Peyer's patch (tissue), 4 donors: ENCODE measurements around the gene FGF6. TPM values are rescaled to one million over a fixed set of nuclear protein-coding genes. Genes with fewer than 3 reads are reported as not detected.

Experiments used
- DNase-seq, 3 donors: peaks; one replicate each; pipeline ENCODE4 v3.0.0-alpha.2; 2017 to 2019
- H3K27ac ChIP-seq, 4 donors: fragments of 200-600 bp; sonication (generic); one replicate each; pipeline ENCODE4 v1.5.1; 2016 to 2019
- H3K27me3 ChIP-seq, 2 donors: fragments of 200-600 bp; sonication (generic); one replicate each; pipeline ENCODE4 v1.5.1; 2019
- H3K36me3 ChIP-seq, 3 donors: fragments of 200-600 bp; sonication (generic); one replicate each; pipeline ENCODE4 v1.5.1; 2016 to 2019
- H3K4me1 ChIP-seq, 4 donors: fragments of 200-600 bp; sonication (generic); one replicate each; pipeline ENCODE4 v1.5.1; 2016 to 2019
- H3K4me3 ChIP-seq, 4 donors: fragments of 200-600 bp; sonication (generic); 1 replicate in 3 of 4; 2 replicates in 1 of 4; pipeline ENCODE4 v1.5.1; 2016 to 2019; ENCODE audit warnings: mild to moderate bottlenecking in 1 of 4
- H3K9me3 ChIP-seq, 4 donors: fragments of 200-600 bp; sonication (generic); one replicate each; pipeline ENCODE4 v1.5.1; 2016 to 2019; ENCODE audit warnings: mild to moderate bottlenecking in 1 of 4
- POLR2A ChIP-seq, 2 donors: fragments of 450-650 bp; IDR thresholded peaks; one replicate each; pipeline ENCODE4 v1.5.1; 2017; ENCODE audit warnings: antibody characterized with exemption in 2 of 2, mild to moderate bottlenecking in 2 of 2, moderate library complexity in 2 of 2
- total RNA-seq, 4 donors: library from RNA; depleted of rRNA; stranded (reverse); fragments of >200 nt; gene quantifications; one replicate each; pipeline ENCODE4 v1.1.0, GENCODE V29; 2016
- TF ChIP-seq, protein P1 (sequence below), 6 experiments: fragments of 450-650 bp in 4 of 6; fragments of 200-600 bp in 2 of 6; sonication (generic) in 1 of 6; IDR thresholded peaks; one replicate each; pipeline ENCODE4 v1.5.1; 2017 to 2019; ENCODE audit warnings: antibody characterized with exemption in 6 of 6, mild to moderate bottlenecking in 3 of 6, moderate library complexity in 1 of 6

The FGF6 gene
- total RNA-seq, 4 donors from 2014 or later: not detected

DNA sequence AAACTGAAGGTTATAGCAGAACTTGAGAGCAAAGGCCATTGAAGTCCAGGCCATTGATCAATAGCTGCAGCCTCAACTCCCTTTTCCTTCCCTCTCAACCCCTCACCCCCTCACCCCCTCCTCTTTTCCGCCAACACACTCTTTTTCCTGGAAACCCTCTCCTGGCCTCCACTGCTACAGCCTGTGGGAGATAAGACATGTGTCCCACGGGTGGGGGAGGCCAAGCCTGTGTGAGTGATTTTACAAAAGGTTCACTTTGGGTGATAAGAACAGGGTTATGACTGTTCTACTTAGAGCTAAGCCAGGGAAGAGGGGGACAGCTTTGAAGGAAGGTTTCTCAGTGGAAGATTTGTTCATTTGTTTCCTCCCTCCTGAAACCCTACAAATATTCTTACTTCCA lies 57.0 kb downstream of the FGF6 start:
- no peaks in the 10 kb centered on the region for H3K9me3 ChIP-seq
- no peaks in the 10 kb centered on the region for H3K4me1 ChIP-seq
- no peaks in the 10 kb centered on the region for H3K36me3 ChIP-seq
- no peak overlapping the region for H3K27ac ChIP-seq
- TF ChIP-seq, protein P1, sequence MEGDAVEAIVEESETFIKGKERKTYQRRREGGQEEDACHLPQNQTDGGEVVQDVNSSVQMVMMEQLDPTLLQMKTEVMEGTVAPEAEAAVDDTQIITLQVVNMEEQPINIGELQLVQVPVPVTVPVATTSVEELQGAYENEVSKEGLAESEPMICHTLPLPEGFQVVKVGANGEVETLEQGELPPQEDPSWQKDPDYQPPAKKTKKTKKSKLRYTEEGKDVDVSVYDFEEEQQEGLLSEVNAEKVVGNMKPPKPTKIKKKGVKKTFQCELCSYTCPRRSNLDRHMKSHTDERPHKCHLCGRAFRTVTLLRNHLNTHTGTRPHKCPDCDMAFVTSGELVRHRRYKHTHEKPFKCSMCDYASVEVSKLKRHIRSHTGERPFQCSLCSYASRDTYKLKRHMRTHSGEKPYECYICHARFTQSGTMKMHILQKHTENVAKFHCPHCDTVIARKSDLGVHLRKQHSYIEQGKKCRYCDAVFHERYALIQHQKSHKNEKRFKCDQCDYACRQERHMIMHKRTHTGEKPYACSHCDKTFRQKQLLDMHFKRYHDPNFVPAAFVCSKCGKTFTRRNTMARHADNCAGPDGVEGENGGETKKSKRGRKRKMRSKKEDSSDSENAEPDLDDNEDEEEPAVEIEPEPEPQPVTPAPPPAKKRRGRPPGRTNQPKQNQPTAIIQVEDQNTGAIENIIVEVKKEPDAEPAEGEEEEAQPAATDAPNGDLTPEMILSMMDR (IDR thresholded peaks at IDR 0.05): no peak
- TF ChIP-seq POLR2A (IDR thresholded peaks at IDR 0.05): no peak
- H3K27me3 ChIP-seq: no peaks in the 10 kb centered on the region
- no peak overlapping the region for H3K4me3 ChIP-seq
- no peak for DNase-seq

DNA sequence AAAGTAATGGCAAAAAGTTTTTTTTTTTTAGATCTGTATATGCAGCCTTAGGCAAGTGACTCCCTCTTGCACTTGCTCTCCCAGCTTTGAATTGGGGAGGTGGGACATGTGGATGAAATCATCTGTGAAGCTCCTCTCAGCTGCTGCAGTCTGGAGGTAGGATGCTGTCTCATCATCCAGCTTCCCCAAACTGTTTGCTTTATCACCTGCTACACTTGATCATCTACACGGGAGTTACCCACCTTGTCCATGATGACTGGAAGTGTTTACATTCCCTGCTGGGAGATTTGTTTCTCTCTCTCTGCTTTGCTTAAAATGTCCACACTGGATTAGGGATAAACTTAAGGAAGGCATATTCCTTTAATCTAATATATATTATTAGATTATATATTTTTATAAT lies 57.6 kb downstream of the FGF6 start:
- no peak for DNase-seq
- H3K36me3 ChIP-seq: no peaks in the 10 kb centered on the region
- no peaks in the 10 kb centered on the region for H3K9me3 ChIP-seq
- no peak for TF ChIP-seq POLR2A (IDR thresholded peaks at IDR 0.05)
- TF ChIP-seq, protein P1 (IDR thresholded peaks at IDR 0.05): no peak
- H3K4me1 ChIP-seq: no peaks in the 10 kb centered on the region
- H3K27me3 ChIP-seq: no peaks in the 10 kb centered on the region
- H3K4me3 ChIP-seq: no peak overlapping the region
- no peak overlapping the region for H3K27ac ChIP-seq

DNA sequence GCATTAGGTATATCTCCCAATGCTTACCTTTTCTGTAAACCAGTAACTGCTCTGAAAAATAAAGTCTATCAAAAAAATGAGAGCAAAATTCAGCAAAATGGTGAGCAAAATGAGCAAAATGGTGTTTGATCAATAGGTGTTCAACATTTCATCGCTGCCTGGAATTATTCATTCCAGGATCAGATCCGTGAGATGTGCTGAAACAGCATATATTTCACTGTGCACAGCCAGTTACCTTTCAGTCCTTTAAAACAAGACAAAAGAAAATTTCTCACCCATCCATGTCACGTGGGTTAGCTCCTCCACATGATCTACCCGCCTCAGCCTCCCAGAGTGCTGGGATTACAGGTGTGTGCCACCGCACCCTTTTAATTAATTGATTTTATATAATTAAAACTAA lies 58.0 kb downstream of the FGF6 start:
- no peak for DNase-seq
- Histone ChIP-seq H3K27ac (no peak overlapping the region), H3K4me1 (no peaks in the 10 kb centered on the region), H3K27me3 (no peaks in the 10 kb centered on the region), H3K4me3 (no peak overlapping the region), H3K36me3 (no peaks in the 10 kb centered on the region), H3K9me3 (no peaks in the 10 kb centered on the region)
- TF ChIP-seq, protein P1 (IDR thresholded peaks at IDR 0.05): no peak
- TF ChIP-seq POLR2A (IDR thresholded peaks at IDR 0.05): no peak

DNA sequence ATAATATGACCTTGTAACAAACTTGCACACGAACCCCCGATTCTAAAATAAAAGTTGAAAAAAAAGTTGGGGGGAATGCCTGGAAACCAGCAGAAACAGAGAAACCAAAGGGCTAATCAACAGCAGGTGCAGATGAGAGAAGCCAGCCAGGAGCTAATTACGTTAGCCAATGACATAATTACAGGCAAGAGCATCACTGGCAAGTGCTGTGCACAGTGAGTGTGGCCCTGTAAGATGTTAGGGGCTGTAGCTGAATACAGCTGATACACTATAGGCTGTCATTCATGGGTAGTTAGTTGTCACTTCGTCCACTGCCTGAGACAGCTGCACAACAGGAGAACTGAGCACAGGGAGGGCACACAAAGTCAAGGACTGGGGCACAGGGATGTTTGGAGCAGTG lies 58.8 kb downstream of the FGF6 start:
- no peak for DNase-seq
- TF ChIP-seq, protein P1 (IDR thresholded peaks at IDR 0.05): no peak
- no peak for TF ChIP-seq POLR2A (IDR thresholded peaks at IDR 0.05)
- H3K4me1 ChIP-seq: no peaks in the 10 kb centered on the region
- H3K36me3 ChIP-seq: no peaks in the 10 kb centered on the region
- no peaks in the 10 kb centered on the region for H3K9me3 ChIP-seq
- H3K27me3 ChIP-seq: no peaks in the 10 kb centered on the region
- H3K4me3 ChIP-seq: no peak overlapping the region
- H3K27ac ChIP-seq: no peak overlapping the region

Other genes starting within 250 kb of the FGF6 start
- 100 to 1,000 TPM in 2 of 4 donors, 10 to 100 TPM in 2; 72.0 to 162 (median 97.6) TPM for gene CCND2, start 172.1 kb downstream of the FGF6 start, total RNA-seq
- 1 to 10 TPM; 1.7 to 8.0 (median 3.0) TPM for gene TIGAR, start 124.6 kb downstream of the FGF6 start, total RNA-seq
- not detected for gene FGF23, start 66.1 kb downstream of the FGF6 start, total RNA-seq
- 10 to 100 TPM in 1 of 4 donors, 1 to 10 TPM in 3; 2.3 to 35.5 (median 3.5) TPM for gene RAD51AP1, start 93.1 kb upstream of the FGF6 start, total RNA-seq
- gene DYRK4, start 116.4 kb upstream of the FGF6 start, total RNA-seq: 10 to 100 TPM; 13.1 to 71.0 (median 27.4) TPM
- gene AKAP3, start 203.2 kb upstream of the FGF6 start, total RNA-seq: 1 to 10 TPM in 2 of 4 donors, under 1 TPM in 1, not detected in 1; 0.67 to 3.0 (median 2.4) TPM
- 10 to 100 TPM; 20.6 to 52.7 (median 34.0) TPM for gene NDUFA9, start 203.3 kb upstream of the FGF6 start, total RNA-seq